Measurements from ENCODE around the gene F2RL2.

- TF ChIP-seq CTCF (IDR thresholded peaks at IDR 0.05) (no peak), POLR2A (IDR thresholded peaks at IDR 0.05; ENCODE audit: low read depth) (no peak), POLR2AphosphoS5 (IDR thresholded peaks at IDR 0.05) (no peak)
Measured at GRCh38 chr5:76595755-76596481, 27.3 kb downstream of the F2RL2 start.

All from esophagus muscularis mucosa (tissue), 3 donors.